Breast epithelium (tissue), 4 donors: Measurements from ENCODE around the gene POLA2. TPM values are rescaled to one million over a fixed set of nuclear protein-coding genes. Genes with fewer than 3 reads are reported as not detected.

Experiments
- DNase-seq, 2 donors: peaks; one replicate each; pipeline ENCODE4 v3.0.0-alpha.2; 2019; ENCODE audit warnings: low spot score in 2 of 2
- H3K27ac ChIP-seq, 2 donors: fragments of 200-600 bp; sonication (generic) in 1 of 2; one replicate each; pipeline ENCODE4 v1.5.1; 2016 to 2019; ENCODE audit warnings: mild to moderate bottlenecking in 1 of 2
- H3K27me3 ChIP-seq, 2 donors: fragments of 200-600 bp; sonication (generic) in 1 of 2; one replicate each; pipeline versions ENCODE4 v1.5.1 to v1.6.0; 2017 to 2019; ENCODE audit warnings: control low read depth in 1 of 2, mild to moderate bottlenecking in 1 of 2
- H3K36me3 ChIP-seq: fragments of 200-600 bp; one replicate; pipeline ENCODE4 v1.5.1; 2019
- H3K4me1 ChIP-seq, 2 donors: fragments of 200-600 bp; sonication (generic); one replicate each; pipeline ENCODE4 v1.5.1; 2016 to 2019; ENCODE audit warnings: control low read depth in 1 of 2
- H3K4me3 ChIP-seq, 3 donors: fragments of 200-600 bp; sonication (generic); 1 replicate in 2 of 3; 2 replicates in 1 of 3; pipeline ENCODE4 v1.5.1; 2016 to 2019; ENCODE audit warnings: mild to moderate bottlenecking in 3 of 3, moderate library complexity in 2 of 3
- H3K9me3 ChIP-seq, 2 donors: fragments of 200-600 bp; sonication (generic) in 1 of 2; one replicate each; pipeline ENCODE4 v1.5.1; 2016 to 2019; ENCODE audit warnings: control low read depth in 1 of 2
- POLR2A ChIP-seq: fragments of 450-650 bp; IDR thresholded peaks from one replicate; pipeline ENCODE4 v1.6.1; 2016; ENCODE audit warnings: antibody characterized with exemption, mild to moderate bottlenecking, moderate library complexity
- POLR2AphosphoS5 ChIP-seq, 3 donors: sonication (generic); formaldehyde crosslinking; IDR thresholded peaks; one replicate each; pipeline ENCODE4 v1.6.1; 2017; ENCODE audit warnings: antibody characterized with exemption in 3 of 3
- intact Hi-C: fragments of 100-400 bp; cut with DNase I; formaldehyde crosslinking; loops from one replicate; pipeline ENCODE4 v1.15.1; 2023; ENCODE audit warnings: low total_unique reads
- total RNA-seq, 3 donors: library from RNA; depleted of rRNA; stranded (reverse); fragments of >200 nt; gene quantifications; one replicate each; pipeline ENCODE4 v1.1.0, GENCODE V29; 2016
- TF ChIP-seq, protein P1 (sequence below), 3 donors: fragments of 450-650 bp; IDR thresholded peaks; one replicate each; pipeline ENCODE4 v1.5.1; 2016 to 2017; ENCODE audit warnings: antibody characterized with exemption in 3 of 3, mild to moderate bottlenecking in 3 of 3, moderate library complexity in 3 of 3

Gene POLA2
- total RNA-seq, 3 donors from 2014 or later, result 6.4 to 17.9 (median 13.8) TPM

DNA sequence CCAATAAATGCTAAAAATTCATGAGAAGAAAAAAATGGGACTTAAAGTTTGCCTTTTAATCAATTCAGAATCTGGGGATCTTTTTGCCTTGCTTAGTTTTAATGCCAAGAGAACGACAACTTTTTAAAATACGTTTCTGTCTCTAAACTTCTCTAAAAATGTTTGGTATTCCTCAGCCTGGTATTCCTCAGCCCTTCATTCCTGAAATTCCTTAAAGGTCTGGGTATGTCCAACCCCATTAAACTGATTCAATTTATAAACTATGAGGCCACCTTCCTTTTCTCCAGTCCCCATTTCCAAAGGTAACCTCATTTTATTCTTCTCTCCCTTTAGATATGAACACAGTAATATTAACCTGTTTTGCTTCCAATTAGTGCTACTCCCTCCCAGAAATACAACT is 16.6 kb downstream of the POLA2 start:
- H3K36me3 ChIP-seq, result peaks cover 4% of the 10 kb centered on the region
- H3K27me3 ChIP-seq, result no peaks in the 10 kb centered on the region
- no peak overlapping the region for H3K27ac ChIP-seq
- no peaks in the 10 kb centered on the region for H3K4me1 ChIP-seq
- intact Hi-C loops, result loop anchor here (5.0 kb wide), 1 partner anchor 39 kb away; no protein-coding TSS in a partner anchor
- TF ChIP-seq POLR2AphosphoS5 (IDR thresholded peaks at IDR 0.05) (no peak), POLR2A (no peak)
- TF ChIP-seq, protein P1, sequence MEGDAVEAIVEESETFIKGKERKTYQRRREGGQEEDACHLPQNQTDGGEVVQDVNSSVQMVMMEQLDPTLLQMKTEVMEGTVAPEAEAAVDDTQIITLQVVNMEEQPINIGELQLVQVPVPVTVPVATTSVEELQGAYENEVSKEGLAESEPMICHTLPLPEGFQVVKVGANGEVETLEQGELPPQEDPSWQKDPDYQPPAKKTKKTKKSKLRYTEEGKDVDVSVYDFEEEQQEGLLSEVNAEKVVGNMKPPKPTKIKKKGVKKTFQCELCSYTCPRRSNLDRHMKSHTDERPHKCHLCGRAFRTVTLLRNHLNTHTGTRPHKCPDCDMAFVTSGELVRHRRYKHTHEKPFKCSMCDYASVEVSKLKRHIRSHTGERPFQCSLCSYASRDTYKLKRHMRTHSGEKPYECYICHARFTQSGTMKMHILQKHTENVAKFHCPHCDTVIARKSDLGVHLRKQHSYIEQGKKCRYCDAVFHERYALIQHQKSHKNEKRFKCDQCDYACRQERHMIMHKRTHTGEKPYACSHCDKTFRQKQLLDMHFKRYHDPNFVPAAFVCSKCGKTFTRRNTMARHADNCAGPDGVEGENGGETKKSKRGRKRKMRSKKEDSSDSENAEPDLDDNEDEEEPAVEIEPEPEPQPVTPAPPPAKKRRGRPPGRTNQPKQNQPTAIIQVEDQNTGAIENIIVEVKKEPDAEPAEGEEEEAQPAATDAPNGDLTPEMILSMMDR (IDR thresholded peaks at IDR 0.05), result no peak
- DNase-seq, result no peak
- no peak overlapping the region for H3K4me3 ChIP-seq
- no peaks in the 10 kb centered on the region for H3K9me3 ChIP-seq

DNA sequence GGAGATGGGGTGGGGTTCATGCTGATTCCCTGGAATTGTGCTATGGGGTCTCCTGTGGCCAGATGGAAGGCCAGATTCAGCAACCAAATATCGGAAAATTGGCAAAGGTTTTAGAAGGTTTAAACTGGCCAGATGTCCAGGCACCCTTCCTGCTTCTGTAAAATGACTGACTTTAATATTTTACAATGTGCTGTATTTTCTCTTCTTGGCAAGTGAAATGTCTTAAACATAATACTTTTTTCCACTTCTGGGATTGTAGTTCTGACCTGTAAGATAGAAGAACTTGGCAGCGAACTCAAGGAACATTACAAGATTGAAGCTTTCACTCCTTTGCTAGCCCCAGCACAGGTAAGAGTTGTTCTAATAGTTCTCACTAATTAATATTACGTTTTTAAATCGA is 17.5 kb downstream of the POLA2 start:
- intact Hi-C loops, result loop anchor here (5.0 kb wide), 1 partner anchor 38 kb away; no protein-coding TSS in a partner anchor
- peak overlapping the region in 1 of 2 donors; percentile 13 for H3K27ac ChIP-seq
- no peak for DNase-seq
- H3K27me3 ChIP-seq, result no peaks in the 10 kb centered on the region
- no peak for TF ChIP-seq POLR2A
- TF ChIP-seq, protein P1 (IDR thresholded peaks at IDR 0.05), result no peak
- no peak for TF ChIP-seq POLR2AphosphoS5 (IDR thresholded peaks at IDR 0.05)
- no peaks in the 10 kb centered on the region for H3K4me1 ChIP-seq
- H3K36me3 ChIP-seq, result peaks cover 4% of the 10 kb centered on the region
- H3K4me3 ChIP-seq, result no peak overlapping the region
- H3K9me3 ChIP-seq, result no peaks in the 10 kb centered on the region

DNA sequence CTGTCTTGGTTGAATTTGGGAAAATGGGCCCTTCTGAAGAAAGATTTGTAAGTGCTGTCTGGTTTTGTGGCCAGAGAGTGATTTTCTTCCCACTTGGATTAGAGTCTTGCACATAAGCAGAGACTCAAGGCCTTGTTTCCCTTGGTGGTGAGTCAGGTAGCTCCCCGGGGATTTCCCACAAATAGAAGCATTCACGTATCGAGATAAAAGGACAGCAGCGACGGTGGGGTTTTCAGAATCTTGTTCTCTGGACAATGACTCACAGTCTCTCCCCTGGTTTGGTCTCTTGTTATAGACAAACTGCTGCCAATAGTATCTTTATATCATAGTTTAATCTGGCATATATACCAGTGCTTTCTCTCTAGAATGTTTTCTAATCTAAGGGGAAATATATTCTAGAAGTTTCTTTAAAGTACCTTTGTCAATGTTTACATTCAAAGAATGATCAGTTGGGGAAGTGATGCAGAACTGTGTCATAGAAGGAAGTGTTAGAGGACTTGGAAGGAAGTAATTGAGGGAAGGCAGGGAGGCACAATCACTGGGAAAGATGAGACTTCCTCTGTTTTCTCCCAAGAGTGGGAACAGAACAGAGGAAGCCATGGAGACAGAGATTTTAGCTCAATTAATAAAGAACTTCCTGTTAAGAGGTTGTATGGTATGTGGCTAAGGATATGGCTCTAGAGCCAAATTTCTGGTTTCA is 18.1 kb downstream of the POLA2 start:
- TF ChIP-seq POLR2A, result no peak
- TF ChIP-seq POLR2AphosphoS5 (IDR thresholded peaks at IDR 0.05), result no peak
- TF ChIP-seq, protein P1 (IDR thresholded peaks at IDR 0.05), result no peak
- Histone ChIP-seq H3K9me3 (no peaks in the 10 kb centered on the region), H3K4me1 (no peaks in the 10 kb centered on the region), H3K27me3 (no peaks in the 10 kb centered on the region), H3K27ac (peak overlapping the region in 1 of 2 donors; percentile 13), H3K36me3 (peaks cover 4% of the 10 kb centered on the region), H3K4me3 (no peak overlapping the region)
- intact Hi-C loops, result loop anchor here (5.0 kb wide), 1 partner anchor 37 kb away; no protein-coding TSS in a partner anchor
- no peak for DNase-seq

DNA sequence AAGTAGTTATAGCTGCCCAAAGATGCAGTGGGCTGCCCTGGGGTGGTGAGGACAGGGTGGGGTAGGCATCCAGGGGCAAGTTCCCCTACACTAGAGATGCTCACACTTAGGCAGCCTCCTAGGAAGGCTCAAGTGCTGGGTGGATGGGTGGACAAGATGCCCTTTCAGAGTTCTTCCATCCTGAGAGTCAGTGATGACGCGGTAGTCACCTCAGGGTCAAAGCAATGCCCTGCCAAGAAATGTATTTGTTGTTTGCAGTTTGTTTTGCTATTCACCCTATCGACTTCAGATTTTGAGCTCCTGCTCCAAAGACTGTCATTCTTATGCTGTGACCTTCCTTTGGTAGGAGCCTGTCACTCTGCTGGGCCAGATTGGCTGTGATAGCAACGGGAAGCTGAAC is 18.9 kb downstream of the POLA2 start:
- intact Hi-C loops, result no loop called here
- H3K4me1 ChIP-seq, result no peaks in the 10 kb centered on the region
- no peak for DNase-seq
- H3K27me3 ChIP-seq, result no peaks in the 10 kb centered on the region
- no peaks in the 10 kb centered on the region for H3K9me3 ChIP-seq
- H3K36me3 ChIP-seq, result peaks cover 4% of the 10 kb centered on the region
- H3K27ac ChIP-seq, result no peak overlapping the region
- H3K4me3 ChIP-seq, result no peak overlapping the region
- TF ChIP-seq, protein P1 (IDR thresholded peaks at IDR 0.05), result no peak
- TF ChIP-seq POLR2A, result no peak
- TF ChIP-seq POLR2AphosphoS5 (IDR thresholded peaks at IDR 0.05), result no peak

DNA sequence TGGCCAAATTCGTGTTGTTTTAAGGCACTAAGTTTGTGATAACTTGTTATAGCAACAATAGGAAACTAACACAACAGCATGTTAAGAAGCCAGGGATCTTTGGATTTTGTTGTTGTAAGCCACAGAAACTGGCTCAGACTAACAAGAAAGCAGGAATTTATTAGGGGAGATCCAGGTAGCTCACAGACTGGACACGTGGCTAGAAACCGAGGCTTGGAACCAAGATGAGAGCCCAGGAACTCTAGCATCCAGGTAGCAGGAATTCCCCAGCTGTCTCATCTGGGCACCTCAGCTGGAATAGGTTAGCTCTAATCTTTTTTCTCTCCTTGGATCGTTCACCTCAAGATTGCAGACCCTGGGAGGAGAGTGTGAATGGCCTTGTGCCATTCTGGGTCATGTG is 24.9 kb downstream of the POLA2 start:
- no peak overlapping the region for H3K27ac ChIP-seq

More for the DNA sequence above, 24.9 kb downstream of the POLA2 start:
- no peak for DNase-seq
- Histone ChIP-seq H3K27me3 (no peaks in the 10 kb centered on the region), H3K4me1 (peaks cover 4% of the 10 kb centered on the region in 2 donors), H3K4me3 (no peak overlapping the region), H3K9me3 (no peaks in the 10 kb centered on the region), H3K36me3 (peaks cover 4% of the 10 kb centered on the region)
- intact Hi-C loops, result no loop called here
- TF ChIP-seq POLR2A, result no peak
- TF ChIP-seq, protein P1 (IDR thresholded peaks at IDR 0.05), result no peak
- no peak for TF ChIP-seq POLR2AphosphoS5 (IDR thresholded peaks at IDR 0.05)
